Upper lobe of right lung (tissue), 1 donor: ENCODE data around the gene CHD5. TPM values are rescaled to one million over a fixed set of nuclear protein-coding genes. Genes with fewer than 3 reads are reported as not detected.

Experiments used
- ATAC-seq: fragments of 200-7000 bp; cut with Tn5 transposase; one replicate; pipeline ENCODE4 v1.9.1; 2020; ENCODE audit warnings: mild to moderate bottlenecking, moderate library complexity
- DNase-seq: peaks from one replicate; pipeline ENCODE4 v3.0.0-alpha.2; 2020
- H3K27ac ChIP-seq: fragments of 200-600 bp; one replicate; pipeline ENCODE4 v1.8.0; 2022
- H3K27me3 ChIP-seq: fragments of 200-600 bp; one replicate; pipeline ENCODE4 v1.8.0; 2022; ENCODE audit warnings: mild to moderate bottlenecking
- H3K36me3 ChIP-seq: fragments of 200-600 bp; one replicate; pipeline ENCODE4 v1.8.0; 2022
- H3K4me1 ChIP-seq: fragments of 200-600 bp; one replicate; pipeline ENCODE4 v1.8.0; 2022
- H3K4me3 ChIP-seq: fragments of 200-600 bp; one replicate; pipeline ENCODE4 v1.8.0; 2022; ENCODE audit warnings: mild to moderate bottlenecking
- H3K9me3 ChIP-seq: fragments of 200-600 bp; one replicate; pipeline ENCODE4 v1.8.0; 2022
- CTCF ChIP-seq: fragments of 200-600 bp; IDR thresholded peaks from one replicate; pipeline ENCODE4 v1.8.0; 2022; ENCODE audit warnings: antibody characterized with exemption
- intact Hi-C: fragments of 100-400 bp; cut with DNase I; formaldehyde crosslinking; loops from one replicate; pipeline ENCODE4 v1.11.0; 2022
- total RNA-seq: library from RNA; stranded (reverse); fragmentation: NEBNext Ultra II Directional; extraction: Animal tissue kit (Norgen Biotek cat#: 25700); gene quantifications from one replicate; pipeline ENCODE4 v1.2.1, GENCODE V29; 2021
- donor health status: DM: no; HTN: yes; CAD: no; lungs with severe emphysema.

CHD5 gene
- total RNA-seq, 1 donor from 2014 or later = 0.23 TPM

DNA sequence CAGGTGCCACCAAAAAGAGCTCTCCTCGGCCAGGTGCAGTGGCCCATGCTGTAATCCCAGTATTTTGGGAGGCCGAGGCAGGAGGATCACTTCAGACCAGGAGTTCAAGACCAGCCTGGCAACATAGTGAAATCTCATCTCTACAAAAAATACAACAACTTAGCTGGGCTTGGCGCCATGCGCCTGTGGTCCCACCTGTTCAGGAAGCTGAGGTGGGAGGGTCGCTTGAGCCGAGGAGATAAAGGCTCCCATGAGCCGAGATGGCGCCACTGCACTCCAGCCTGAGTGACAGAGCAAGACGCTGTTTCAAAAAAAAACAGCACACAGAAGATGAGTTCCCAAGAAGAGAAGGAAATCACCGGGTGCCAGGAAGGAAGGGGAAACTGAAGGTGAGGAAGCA lies 67.0 kb downstream of the CHD5 start:
- ATAC-seq (no peak), DNase-seq (peak; percentile 41)
- H3K4me3 ChIP-seq = no peak overlapping the region
- no peak for TF ChIP-seq CTCF
- intact Hi-C loops = no loop called here
- no peaks in the 10 kb centered on the region for H3K36me3 ChIP-seq
- no peaks in the 10 kb centered on the region for H3K9me3 ChIP-seq
- no peaks in the 10 kb centered on the region for H3K27me3 ChIP-seq
- no peak overlapping the region for H3K27ac ChIP-seq
- H3K4me1 ChIP-seq = no peaks in the 10 kb centered on the region

- Histone ChIP-seq H3K4me3 (no peak overlapping the region), H3K27ac (no peak overlapping the region), H3K27me3 (no peaks in the 10 kb centered on the region), H3K9me3 (no peaks in the 10 kb centered on the region), H3K36me3 (no peaks in the 10 kb centered on the region), H3K4me1 (no peaks in the 10 kb centered on the region)
- ATAC-seq = no peak
- DNase-seq = no peak
- no peak for TF ChIP-seq CTCF
- intact Hi-C loops = no loop called here
Measured at GRCh38 chr1:6112690-6113005, 67.5 kb downstream of the CHD5 start.

DNA sequence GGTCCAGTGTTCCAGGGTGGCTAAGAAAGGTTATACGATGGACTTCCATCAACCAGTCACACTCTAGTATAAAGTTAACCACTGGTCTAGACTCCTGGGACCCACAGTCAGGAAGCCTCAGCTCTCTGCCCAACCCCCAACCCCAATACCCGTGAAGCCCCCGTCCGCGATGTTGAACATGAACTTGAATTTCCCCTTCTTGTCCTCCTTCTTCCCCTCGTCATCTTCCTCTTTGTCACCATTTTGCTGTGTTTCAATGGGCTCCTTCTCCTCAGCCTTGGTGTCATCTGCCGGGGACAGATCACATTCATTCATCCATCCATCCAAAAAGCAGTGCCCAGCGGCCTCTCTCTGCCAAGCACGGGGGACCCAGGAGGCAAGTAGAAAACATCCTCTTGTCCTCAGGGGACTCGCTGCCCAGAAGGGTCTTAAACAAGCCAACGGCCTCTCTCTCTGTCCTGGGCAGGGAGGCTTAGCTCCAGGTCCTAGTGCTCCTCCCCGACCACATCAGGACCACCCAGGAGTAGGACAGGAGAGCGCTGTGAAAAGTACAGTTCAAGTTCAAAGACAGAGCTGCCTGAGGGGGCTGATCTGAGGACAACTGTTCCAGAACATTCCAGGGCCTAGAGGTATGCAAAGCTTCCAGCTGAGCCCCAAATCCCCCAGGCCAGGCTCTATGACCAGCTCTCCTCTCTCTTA lies 68.0 kb downstream of the CHD5 start:
- H3K9me3 ChIP-seq = no peaks in the 10 kb centered on the region
- no peak overlapping the region for H3K4me3 ChIP-seq
- H3K27me3 ChIP-seq = no peaks in the 10 kb centered on the region
- ATAC-seq (no peak), DNase-seq (peak; percentile 47)
- no peaks in the 10 kb centered on the region for H3K4me1 ChIP-seq
- no peaks in the 10 kb centered on the region for H3K36me3 ChIP-seq
- intact Hi-C loops = no loop called here
- TF ChIP-seq CTCF = no peak
- H3K27ac ChIP-seq = no peak overlapping the region

GRCh38 chr1:6111571-6111970 lies 68.5 kb downstream of the CHD5 start:
- H3K36me3 ChIP-seq = no peaks in the 10 kb centered on the region
- peak; percentile 57 for DNase-seq
- intact Hi-C loops = no loop called here
- no peak overlapping the region for H3K27ac ChIP-seq
- H3K9me3 ChIP-seq = no peaks in the 10 kb centered on the region
- ATAC-seq = no peak
- TF ChIP-seq CTCF = no peak
- H3K4me3 ChIP-seq = no peak overlapping the region
- H3K4me1 ChIP-seq = no peaks in the 10 kb centered on the region
- no peaks in the 10 kb centered on the region for H3K27me3 ChIP-seq

DNA sequence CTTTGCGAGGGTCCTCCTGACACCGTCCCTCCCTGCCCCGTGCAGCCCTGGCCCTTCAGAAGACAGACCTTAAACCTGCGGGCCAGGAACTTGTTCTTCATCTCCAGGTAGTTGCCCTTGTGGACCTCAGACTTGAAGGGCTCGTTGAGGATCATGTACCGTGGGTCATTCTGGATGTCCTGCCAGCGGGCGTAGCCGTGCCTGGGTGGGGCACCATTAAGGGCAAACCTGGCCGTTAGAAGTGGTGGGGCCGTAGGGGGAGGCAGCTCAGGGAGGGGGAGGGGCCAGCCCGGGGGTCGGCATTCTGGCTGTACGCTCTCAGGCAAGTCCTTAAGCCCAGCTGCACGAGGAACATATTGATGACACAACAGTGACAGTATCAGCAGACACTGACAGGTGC lies 69.8 kb downstream of the CHD5 start:
- no peak for TF ChIP-seq CTCF
- Histone ChIP-seq H3K27ac (no peak overlapping the region), H3K4me3 (no peak overlapping the region), H3K9me3 (no peaks in the 10 kb centered on the region), H3K36me3 (no peaks in the 10 kb centered on the region), H3K4me1 (no peaks in the 10 kb centered on the region), H3K27me3 (no peaks in the 10 kb centered on the region)
- intact Hi-C loops = no loop called here
- peak; percentile 56 for DNase-seq
- ATAC-seq = no peak

DNA sequence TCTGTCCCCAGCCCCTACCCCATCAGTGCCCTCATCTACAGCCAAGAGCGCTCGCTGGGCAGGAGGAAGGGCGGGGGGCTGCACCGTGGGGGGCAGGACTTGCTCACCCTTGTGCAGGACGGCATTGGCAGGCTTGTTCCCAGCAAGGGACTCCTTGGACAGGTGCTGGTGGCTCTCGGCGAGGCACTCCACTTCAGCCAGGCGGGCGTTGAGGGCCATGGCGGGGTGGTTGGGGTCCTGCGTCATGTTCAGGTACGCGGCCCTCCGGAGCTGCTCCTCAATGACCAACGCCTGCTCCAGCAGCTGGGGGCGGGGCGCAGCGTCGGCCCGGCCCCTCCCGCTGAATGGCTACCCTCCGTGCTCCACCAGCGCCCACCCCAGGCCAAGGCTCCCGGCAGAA lies 70.4 kb downstream of the CHD5 start:
- no peaks in the 10 kb centered on the region for H3K9me3 ChIP-seq
- peaks cover 3% of the 10 kb centered on the region for H3K27me3 ChIP-seq
- peak; percentile 54 for DNase-seq
- no peaks in the 10 kb centered on the region for H3K4me1 ChIP-seq
- no peak overlapping the region for H3K4me3 ChIP-seq
- no peak for ATAC-seq
- H3K36me3 ChIP-seq = no peaks in the 10 kb centered on the region
- intact Hi-C loops = no loop called here
- TF ChIP-seq CTCF = no peak
- no peak overlapping the region for H3K27ac ChIP-seq
